ENCODE data around the gene UBA52. TPM values are rescaled to one million over a fixed set of nuclear protein-coding genes. Genes with fewer than 3 reads are reported as not detected.

Gene UBA52
- total and polyA plus RNA-seq, 10 of the 15 experiments (the other 5 are each of a cell fraction or from before 2014, with no cell fraction given) = 1,131 to 2,392 (median 1,645) TPM

- TF ChIP-seq, protein P1, sequence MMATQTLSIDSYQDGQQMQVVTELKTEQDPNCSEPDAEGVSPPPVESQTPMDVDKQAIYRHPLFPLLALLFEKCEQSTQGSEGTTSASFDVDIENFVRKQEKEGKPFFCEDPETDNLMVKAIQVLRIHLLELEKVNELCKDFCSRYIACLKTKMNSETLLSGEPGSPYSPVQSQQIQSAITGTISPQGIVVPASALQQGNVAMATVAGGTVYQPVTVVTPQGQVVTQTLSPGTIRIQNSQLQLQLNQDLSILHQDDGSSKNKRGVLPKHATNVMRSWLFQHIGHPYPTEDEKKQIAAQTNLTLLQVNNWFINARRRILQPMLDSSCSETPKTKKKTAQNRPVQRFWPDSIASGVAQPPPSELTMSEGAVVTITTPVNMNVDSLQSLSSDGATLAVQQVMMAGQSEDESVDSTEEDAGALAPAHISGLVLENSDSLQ (IDR thresholded peaks at IDR 0.05) = peak; percentile 97
- TF ChIP-seq ETV6 (conservative IDR thresholded peaks at IDR 0.05 in 1 of 2, IDR thresholded peaks at IDR 0.05 in 1 of 2; ENCODE audit: borderline replicate concordance in 1 of 2, low read depth in 1 of 2) (no peak), SREBF1 (IDR thresholded peaks at IDR 0.05; ENCODE audit: low read length) (no peak), SPI1 (IDR thresholded peaks at IDR 0.05; ENCODE audit: borderline replicate concordance, insufficient read depth, low read depth, low read length) (no peak), TARDBP (IDR thresholded peaks at IDR 0.05; ENCODE audit: borderline replicate concordance) (no peak), RBBP5 (conservative IDR thresholded peaks at IDR 0.05) (no peak), CREB1 (IDR thresholded peaks at IDR 0.05; ENCODE audit: low read depth) (0 out of 2 replicates have a peak, but pooled peaks have one; percentile 8), IKZF2 (IDR thresholded peaks at IDR 0.05) (no peak), NBN (IDR thresholded peaks at IDR 0.05) (no peak), HDGF (IDR thresholded peaks at IDR 0.05) (no peak), SMARCA5 (IDR thresholded peaks at IDR 0.05) (no peak), NFXL1 (IDR thresholded peaks at IDR 0.05; ENCODE audit: borderline replicate concordance) (no peak), RELA (IDR thresholded peaks at IDR 0.05; ENCODE audit: borderline replicate concordance, partially characterized antibody) (no peak), SP1 (IDR thresholded peaks at IDR 0.05; ENCODE audit: low read depth, low read length) (peak; percentile 96), BHLHE40 (IDR thresholded peaks at IDR 0.05; ENCODE audit: borderline replicate concordance in 1 of 2, low read depth in 2 of 2, low read length in 1 of 2) (peak in 1 of 2 experiments; percentile 31; a peak in 1 of 4 replicates), DPF2 (IDR thresholded peaks at IDR 0.05) (peak; percentile 69; the same call in 1 of the 2 replicates), FOS (IDR thresholded peaks at IDR 0.05; ENCODE audit: borderline replicate concordance, extremely low read depth, insufficient read length) (peak; percentile 75), USF1 (IDR thresholded peaks at IDR 0.05; ENCODE audit: borderline replicate concordance, extremely low read length, insufficient read depth, low read depth, low read length) (no peak), NFYA (IDR thresholded peaks at IDR 0.05; ENCODE audit: borderline replicate concordance, low read depth, low read length) (no peak), PAX8 (IDR thresholded peaks at IDR 0.05) (no peak), TCF7 (IDR thresholded peaks at IDR 0.05; ENCODE audit: borderline replicate concordance) (no peak)
- TF ChIP-seq, protein P2, sequence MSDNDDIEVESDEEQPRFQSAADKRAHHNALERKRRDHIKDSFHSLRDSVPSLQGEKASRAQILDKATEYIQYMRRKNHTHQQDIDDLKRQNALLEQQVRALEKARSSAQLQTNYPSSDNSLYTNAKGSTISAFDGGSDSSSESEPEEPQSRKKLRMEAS (IDR thresholded peaks at IDR 0.05; ENCODE audit: low read depth, low read length) = 0 out of 2 replicates have a peak, but pooled peaks have one; percentile 4
- TF ChIP-seq, protein P3, sequence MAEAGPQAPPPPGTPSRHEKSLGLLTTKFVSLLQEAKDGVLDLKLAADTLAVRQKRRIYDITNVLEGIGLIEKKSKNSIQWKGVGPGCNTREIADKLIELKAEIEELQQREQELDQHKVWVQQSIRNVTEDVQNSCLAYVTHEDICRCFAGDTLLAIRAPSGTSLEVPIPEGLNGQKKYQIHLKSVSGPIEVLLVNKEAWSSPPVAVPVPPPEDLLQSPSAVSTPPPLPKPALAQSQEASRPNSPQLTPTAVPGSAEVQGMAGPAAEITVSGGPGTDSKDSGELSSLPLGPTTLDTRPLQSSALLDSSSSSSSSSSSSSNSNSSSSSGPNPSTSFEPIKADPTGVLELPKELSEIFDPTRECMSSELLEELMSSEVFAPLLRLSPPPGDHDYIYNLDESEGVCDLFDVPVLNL (IDR thresholded peaks at IDR 0.05; ENCODE audit: low read depth, low read length) = no peak
Observed at GRCh38 chr19:18542941-18543813, 28.5 kb upstream of the UBA52 start, which contains the start of gene FKBP8 (continued).
